IMR-90 (cell line): ENCODE results near the gene MRPL34. TPM values are rescaled to one million over a fixed set of nuclear protein-coding genes. Genes with fewer than 3 reads are reported as not detected.

Experiments
- ATAC-seq: fragments of 200-7000 bp; cut with Tn5 transposase; 2 replicates; pipeline ENCODE4 v1.9.1; 2020; ENCODE audit warnings: low read depth, mild to moderate bottlenecking, moderate library complexity
- BruUV-seq: library from RNA; stranded (reverse); fragments of 400-500 nt; replicated peaks from 2 replicates; lab custom pipeline; 2021; lab: Mats Ljungman, UMichigan
- CTCF ChIA-PET: fragments of 300-600 bp; formaldehyde crosslinking; extraction: SDS; loops from one replicate; lab custom pipeline; 2021; ENCODE audit warnings: antibody characterized with exemption; lab: Yijun Ruan, JAX
- POLR2A ChIA-PET: fragments of 300-600 bp; sonication (Branson Sonifier 250); formaldehyde crosslinking; loops from one replicate; lab custom pipeline; 2022; ENCODE audit warnings: antibody characterized with exemption; ENCODE audit not compliant: unreplicated experiment; lab: Charles Lee
- DNase-seq: peaks from one replicate; pipeline ENCODE4 v3.0.0; 2013
- H2AFZ ChIP-seq: replicated peaks from 2 replicates; pipeline ENCODE3; 2013; ENCODE audit warnings: low read length, mild to moderate bottlenecking; ENCODE audit not compliant: poor library complexity
- H2AK5ac ChIP-seq: 2 replicates; pipeline ENCODE4 v1.6.1; 2013; ENCODE audit warnings: low read depth, low read length, inconsistent platforms
- H2AK9ac ChIP-seq: replicated peaks from 2 replicates; pipeline ENCODE3; 2013; ENCODE audit warnings: mild to moderate bottlenecking, low read depth, low read length, moderate library complexity; ENCODE audit not compliant: poor library complexity
- H2BK120ac ChIP-seq: 2 replicates; pipeline ENCODE4 v1.6.1; 2013; ENCODE audit warnings: low read depth, low read length, inconsistent platforms
- H2BK15ac ChIP-seq: 3 replicates; pipeline ENCODE4 v1.6.1; 2013; ENCODE audit warnings: low read depth, low read length, inconsistent platforms
- H2BK20ac ChIP-seq: 2 replicates; pipeline ENCODE4 v1.6.1; 2013; ENCODE audit warnings: low read depth, mild to moderate bottlenecking, inconsistent platforms, low read length, moderate library complexity
- H2BK5ac ChIP-seq: 2 replicates; pipeline ENCODE4 v1.6.1; 2013; ENCODE audit warnings: mild to moderate bottlenecking, low read depth, low read length, inconsistent platforms; ENCODE audit not compliant: poor library complexity, severe bottlenecking
- H3K14ac ChIP-seq: replicated peaks from 2 replicates; pipeline ENCODE4 v1.6.1; 2013; ENCODE audit warnings: low read depth, low read length, inconsistent platforms
- H3K18ac ChIP-seq: 2 replicates; pipeline ENCODE4 v1.6.1; 2013; ENCODE audit warnings: low read depth, low read length, control low read depth
- H3K23ac ChIP-seq: 2 replicates; pipeline ENCODE4 v1.6.1; 2013; ENCODE audit warnings: low read depth, low read length, inconsistent platforms
- H3K27ac ChIP-seq: 2 replicates; pipeline ENCODE4 v1.5.1; 2013; ENCODE audit warnings: mild to moderate bottlenecking, control low read depth, low read length; ENCODE audit not compliant: insufficient read depth
- H3K27me3 ChIP-seq: 2 replicates; pipeline ENCODE4 v1.6.1; 2013; ENCODE audit warnings: low read length; ENCODE audit not compliant: control insufficient read depth, insufficient read depth
- H3K36me3 ChIP-seq: 2 replicates; pipeline ENCODE4 v1.6.1; 2013; ENCODE audit warnings: low read length, mixed read lengths; ENCODE audit not compliant: control insufficient read depth, insufficient read depth
- H3K4ac ChIP-seq: 2 replicates; pipeline ENCODE4 v1.6.1; 2013; ENCODE audit warnings: low read depth, low read length, inconsistent platforms
- H3K4me1 ChIP-seq: 2 replicates; pipeline ENCODE4 v1.6.1; 2013; ENCODE audit warnings: low read length, mixed read lengths; ENCODE audit not compliant: control insufficient read depth, insufficient read depth
- H3K4me2 ChIP-seq: 2 replicates; pipeline ENCODE4 v1.6.1; 2013; ENCODE audit warnings: low read depth, mild to moderate bottlenecking, control low read depth, low read length, moderate library complexity
- H3K4me3 ChIP-seq: 2 replicates; pipeline ENCODE4 v1.5.1; 2013; ENCODE audit warnings: low read depth, mild to moderate bottlenecking, control low read depth, low read length, moderate library complexity; ENCODE audit not compliant: insufficient read depth
- H3K56ac ChIP-seq: 2 replicates; pipeline ENCODE4 v1.6.1; 2013; ENCODE audit warnings: low read length, inconsistent platforms; ENCODE audit not compliant: insufficient read depth; ENCODE audit errors: extremely low read depth
- H3K79me1 ChIP-seq, 2 experiments: 2 replicates each; pipeline ENCODE4 v1.6.1; 2013; ENCODE audit warnings: low read length in 2 of 2, inconsistent platforms in 1 of 2, low read depth in 1 of 2
- H3K9ac ChIP-seq: 2 replicates; pipeline ENCODE4 v1.6.1; 2013; ENCODE audit warnings: low read depth, low read length, control low read depth
- H3K9me1 ChIP-seq: 2 replicates; pipeline ENCODE4 v1.6.1; 2013; ENCODE audit warnings: low read length, inconsistent platforms; ENCODE audit not compliant: insufficient read depth
- H3K9me3 ChIP-seq: 2 replicates; pipeline ENCODE4 v1.6.1; 2013; ENCODE audit warnings: low read length; ENCODE audit not compliant: control insufficient read depth, insufficient read depth
- H4K20me1 ChIP-seq: 2 replicates; pipeline ENCODE4 v1.6.1; 2013; ENCODE audit warnings: low read length, inconsistent platforms; ENCODE audit not compliant: insufficient read depth
- H4K5ac ChIP-seq: 2 replicates; pipeline ENCODE4 v1.6.1; 2013; ENCODE audit warnings: mild to moderate bottlenecking, low read depth, low read length, control low read depth
- H4K8ac ChIP-seq, 2 experiments: 2 replicates each; pipeline ENCODE4 v1.6.1; 2013; ENCODE audit warnings: low read depth in 2 of 2, low read length in 2 of 2, control low read depth in 1 of 2, inconsistent platforms in 1 of 2
- H4K91ac ChIP-seq: 2 replicates; pipeline ENCODE4 v1.6.1; 2013; ENCODE audit warnings: low read depth, low read length, inconsistent platforms; ENCODE audit not compliant: insufficient read depth
- MAZ ChIP-seq: IDR thresholded peaks from 2 replicates; pipeline ENCODE4 v1.6.1; 2012; ENCODE audit warnings: low read depth, mild to moderate bottlenecking, low read length, improper control_type of control experiment, moderate library complexity, borderline replicate concordance
- NFE2L2 ChIP-seq: fragments of 150-350 bp; IDR thresholded peaks from 2 replicates; pipeline ENCODE4 v1.6.1; 2016; ENCODE audit warnings: low read depth, mild to moderate bottlenecking, low read length
- WGBS, 2 experiments: methylation state at CpG; one replicate each; pipeline versions ENCODE4 v1.1.5 to v1.1.7; 2013; ENCODE audit warnings: missing lambda C conversion rate in 2 of 2; ENCODE audit not compliant: insufficient read length in 1 of 2; ENCODE audit errors: extremely low coverage in 2 of 2; 5-methylcytosine and 5-hydroxymethylcytosine counted together
- dilution Hi-C: fragments of 300-500 bp; cut with HindIII; formaldehyde crosslinking; loops from one replicate; pipeline ENCODE4 v1.14.3; 2018; ENCODE audit warnings: low sequenced_read_pairs; ENCODE audit not compliant: unreplicated experiment
- in situ Hi-C: fragments of 300-500 bp; cut with MboI; formaldehyde crosslinking; loops from 3 replicates; pipeline ENCODE4 v1.14.3; 2019; ENCODE audit warnings: low sequenced_read_pairs, inconsistent platforms, mixed read lengths
- intact Hi-C: fragments of 100-400 bp; cut with micrococcal nuclease; formaldehyde crosslinking; loops from 2 replicates; pipeline ENCODE4 v1.10.0; 2022
- polyA plus RNA-seq, 3 experiments: library from polyadenylated mRNA; depleted of rRNA; stranded (reverse); fragments of >200 nt; gene quantifications; 2 replicates each; pipeline ENCODE4 v1.2.3, GENCODE V29; 2012; ENCODE audit warnings: low replicate concordance in 1 of 3
- total RNA-seq: library from RNA; depleted of rRNA; stranded (reverse); fragments of >200 nt; gene quantifications from 2 replicates; pipeline ENCODE4 v1.2.3, GENCODE V29; 2012
- TF ChIP-seq, protein P1 (sequence below): fragments of 150-350 bp; IDR thresholded peaks from 2 replicates; pipeline ENCODE4 v1.6.1; 2016; ENCODE audit warnings: low read depth, mild to moderate bottlenecking, low read length, moderate library complexity, borderline replicate concordance

The MRPL34 gene
- total and polyA plus RNA-seq, 2 of the 4 experiments (the other 2 are of a cell fraction) = 7.3 to 37.0 TPM

DNA sequence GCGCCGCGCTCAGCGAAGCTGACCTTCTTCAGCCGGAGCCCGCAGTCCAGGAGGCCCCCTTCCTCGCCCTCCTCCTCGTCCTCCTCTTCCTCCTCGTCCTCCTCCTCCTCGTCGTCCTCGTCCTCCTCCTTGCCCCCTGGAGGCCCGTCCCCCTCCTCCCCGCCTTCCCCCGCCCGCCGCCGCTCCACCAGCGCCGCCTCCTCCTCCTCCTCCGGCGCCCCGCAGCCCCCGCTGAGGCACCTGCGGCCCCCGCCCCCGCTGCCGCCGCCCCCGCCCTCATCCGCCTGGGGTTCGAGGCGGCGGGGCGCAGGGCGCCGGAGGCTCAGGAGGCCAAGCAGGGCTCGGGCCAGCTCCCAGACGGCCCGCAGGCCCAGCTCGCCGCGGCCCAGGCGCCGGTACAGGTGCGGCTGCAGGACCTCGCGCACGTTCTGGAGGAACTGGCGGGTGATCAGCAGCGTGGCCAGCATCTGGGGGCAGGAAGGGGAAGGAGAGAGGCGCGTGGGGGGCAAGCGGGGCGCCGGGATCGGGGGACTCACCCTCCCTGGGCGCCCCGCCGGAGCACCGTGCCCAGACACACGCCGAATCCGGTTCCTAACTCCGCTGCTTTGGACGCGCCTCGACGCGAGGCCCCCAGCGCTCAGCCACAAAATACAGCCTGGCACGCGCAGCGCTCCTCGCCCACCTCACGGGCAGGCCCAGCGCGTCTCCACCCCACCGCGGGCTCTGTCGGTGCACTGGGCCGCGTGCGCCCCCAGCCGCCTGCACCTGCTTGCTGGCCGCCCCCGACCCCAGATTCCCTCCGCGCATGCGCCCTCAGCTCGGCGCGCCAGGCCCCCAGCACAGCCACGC lies 23.1 kb downstream of the MRPL34 start:
- Histone ChIP-seq H2BK20ac (no peak overlapping the region), H3K4ac (no peak overlapping the region), H3K4me1 (0 out of 2 replicates have a peak, but pooled peaks cover 1% of the 10 kb centered on the region), H3K18ac (no peak overlapping the region), H2AK5ac (no peak overlapping the region), H3K79me1 (peaks cover 0 to 13% of the 10 kb centered on the region in 2 experiments; a peak in 2 of 4 replicates), H2BK15ac (no peak overlapping the region), H3K4me2 (no peak overlapping the region), H2BK120ac (no peak overlapping the region), H3K9me1 (no peaks in the 10 kb centered on the region), H4K8ac (no peak overlapping the region), H2AK9ac (no peak overlapping the region), H4K5ac (no peak overlapping the region), H3K56ac (no peak overlapping the region), H3K27ac (no peak overlapping the region), H3K14ac (no peak overlapping the region), H4K91ac (no peak overlapping the region), H3K23ac (no peak overlapping the region), H3K4me3 (no peak overlapping the region), H2AFZ (no peak overlapping the region), H3K9ac (no peak overlapping the region), H3K27me3 (no peaks in the 10 kb centered on the region), H2BK5ac (no peak overlapping the region), H3K36me3 (peaks cover 11% of the 10 kb centered on the region), H3K9me3 (no peaks in the 10 kb centered on the region), H4K20me1 (no peaks in the 10 kb centered on the region)
- ATAC-seq (no peak), DNase-seq (no peak)
- dilution Hi-C loops = no loop called here
- ChIA-PET CTCF (no interaction called here), POLR2A (interaction anchor here (0.6 kb wide), 1 partner anchor 9 kb away, joined by 3 read pairs; no protein-coding TSS in a partner anchor)
- in situ Hi-C loops = no loop called here
- TF ChIP-seq, protein P1, sequence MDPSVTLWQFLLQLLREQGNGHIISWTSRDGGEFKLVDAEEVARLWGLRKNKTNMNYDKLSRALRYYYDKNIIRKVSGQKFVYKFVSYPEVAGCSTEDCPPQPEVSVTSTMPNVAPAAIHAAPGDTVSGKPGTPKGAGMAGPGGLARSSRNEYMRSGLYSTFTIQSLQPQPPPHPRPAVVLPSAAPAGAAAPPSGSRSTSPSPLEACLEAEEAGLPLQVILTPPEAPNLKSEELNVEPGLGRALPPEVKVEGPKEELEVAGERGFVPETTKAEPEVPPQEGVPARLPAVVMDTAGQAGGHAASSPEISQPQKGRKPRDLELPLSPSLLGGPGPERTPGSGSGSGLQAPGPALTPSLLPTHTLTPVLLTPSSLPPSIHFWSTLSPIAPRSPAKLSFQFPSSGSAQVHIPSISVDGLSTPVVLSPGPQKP = no peak
- no peak for TF ChIP-seq MAZ
- TF ChIP-seq NFE2L2 = no peak
- 43% methylated on average over 61 of the region's 94 CpGs; no CpG with 5 or more reads in 1 of the 2 experiments for WGBS, 2 experiments
- BruUV-seq = no TSS peak
- intact Hi-C loops = no loop called here
